HS-27A (cell line): Measurements from ENCODE around the gene AGO4.
"Not testable (repeated sequence)": the region's sequence is repeated elsewhere in the genome, so short reads cannot be mapped to it uniquely, and the experiment has no call there.

Experiments
- DNase-seq: peaks from one replicate; pipeline ENCODE4 v3.0.0-alpha.2; 2012; ENCODE audit warnings: low read depth, missing footprints

AGO4 gene

GRCh38 chr1:35863881-35864625, 56.2 kb downstream of the AGO4 start:
- DNase-seq, result no peak

DNA sequence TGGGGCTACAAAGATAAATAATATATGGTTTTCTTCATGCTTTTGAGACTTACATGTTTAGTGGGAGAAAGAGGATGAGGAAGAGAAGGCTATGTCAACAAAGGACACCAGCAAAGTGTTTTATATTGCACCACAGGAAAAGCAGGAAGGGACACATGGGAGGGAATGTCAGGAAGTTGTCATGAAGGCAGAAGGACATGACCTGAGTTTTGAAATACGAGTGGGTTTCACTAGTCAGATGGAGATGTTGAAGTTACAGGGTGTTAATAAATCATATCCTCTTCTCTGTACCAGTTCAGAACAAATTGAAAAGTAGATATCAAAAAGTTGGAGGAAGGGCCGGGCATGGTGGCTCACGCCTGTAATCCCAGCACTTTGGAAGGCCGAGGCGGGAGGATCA, 57.0 kb downstream of the AGO4 start:
- no peak for DNase-seq

- DNase-seq, result no peak
These were observed 59.2 kb downstream of the AGO4 start for GRCh38 chr1:35866991-35867390.

DNA sequence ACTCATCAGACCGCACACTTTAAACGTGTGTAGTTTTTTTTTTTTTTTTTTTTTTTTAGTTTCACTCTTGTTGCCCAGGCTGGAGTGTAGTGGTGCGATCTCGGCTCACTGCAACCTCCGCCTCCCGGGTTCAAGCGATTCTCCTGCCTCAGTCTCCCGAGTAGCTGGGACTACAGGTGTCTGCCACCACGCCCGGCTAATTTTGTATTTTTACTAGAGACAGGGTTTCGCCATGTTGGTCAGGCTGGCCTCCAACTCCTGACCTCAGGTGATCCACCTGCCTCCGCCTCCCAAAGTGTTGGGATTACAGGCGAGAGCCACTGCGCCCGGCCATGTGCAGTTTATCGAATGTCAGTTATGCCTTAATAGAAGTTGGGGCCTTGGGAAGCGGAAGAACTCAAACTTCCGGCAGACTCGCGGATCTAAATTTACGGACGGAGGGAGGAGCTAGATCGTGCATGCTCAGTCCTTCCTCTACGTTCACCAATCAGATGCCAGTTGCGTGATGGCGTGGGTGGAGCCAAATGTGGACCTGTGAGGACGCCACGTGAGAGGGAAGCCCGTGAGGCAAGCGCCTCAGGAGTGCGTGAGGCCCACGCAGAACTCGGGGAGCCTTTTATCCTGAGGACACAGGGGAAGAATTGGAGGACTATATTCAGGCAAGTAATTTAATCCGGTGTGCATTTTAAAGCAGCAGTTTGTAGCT, 61.6 kb downstream of the AGO4 start:
- DNase-seq, result not testable (repeated sequence)

DNA sequence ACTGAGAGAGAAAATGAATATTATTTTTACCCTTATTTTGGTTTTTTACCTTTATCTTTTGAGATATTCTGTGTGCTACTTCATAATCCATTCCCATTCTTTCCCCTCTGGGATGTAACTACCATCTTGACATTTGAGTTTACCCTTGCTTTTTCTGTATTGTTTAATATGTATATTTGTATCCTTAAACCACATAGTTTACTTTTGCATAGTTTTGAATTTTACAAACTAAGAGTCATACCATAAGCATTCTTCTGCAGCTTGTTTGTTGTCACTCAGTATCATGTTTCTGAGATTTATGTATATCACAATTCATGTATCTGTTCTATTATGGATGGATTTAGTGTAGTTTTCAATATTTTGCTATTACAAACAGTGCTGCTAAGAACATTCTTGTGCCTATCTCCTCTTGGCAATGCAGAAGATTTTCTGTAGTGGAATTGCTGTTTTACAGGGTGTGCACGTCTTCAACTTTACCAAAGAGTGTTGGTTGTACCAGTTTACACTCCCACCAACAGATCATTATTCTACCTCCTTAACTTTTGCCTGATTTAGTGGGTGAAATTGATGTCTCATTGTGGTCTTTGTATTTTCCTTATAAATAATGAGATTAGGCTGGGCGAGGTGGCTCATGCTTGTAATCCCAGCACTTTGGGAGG, 63.0 kb downstream of the AGO4 start:
- DNase-seq, result no peak

DNA sequence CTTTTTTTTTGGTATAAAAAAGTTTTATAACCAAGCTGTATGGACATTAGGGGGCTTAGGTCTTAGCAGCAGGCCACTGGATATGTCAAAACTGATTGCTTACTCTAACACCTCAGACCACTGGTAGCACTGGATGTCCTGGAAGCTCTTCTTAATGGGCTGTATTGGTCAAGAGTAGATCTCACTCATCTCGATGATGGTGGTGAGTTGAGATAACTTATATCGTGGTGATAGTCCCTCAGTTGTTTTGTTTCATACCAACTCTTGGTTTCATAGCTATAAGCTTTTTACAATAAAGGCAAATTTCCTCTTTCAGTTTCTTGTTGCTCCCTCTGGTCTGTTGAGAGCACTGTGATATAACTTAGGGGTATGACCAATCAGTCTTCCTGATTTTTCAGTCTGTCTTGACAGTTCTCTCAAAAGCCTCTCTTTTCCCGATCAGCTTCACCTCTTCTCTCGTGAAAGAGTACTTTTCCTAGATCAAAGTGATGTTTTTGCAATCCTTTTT, 65.5 kb downstream of the AGO4 start:
- no peak for DNase-seq

DNA sequence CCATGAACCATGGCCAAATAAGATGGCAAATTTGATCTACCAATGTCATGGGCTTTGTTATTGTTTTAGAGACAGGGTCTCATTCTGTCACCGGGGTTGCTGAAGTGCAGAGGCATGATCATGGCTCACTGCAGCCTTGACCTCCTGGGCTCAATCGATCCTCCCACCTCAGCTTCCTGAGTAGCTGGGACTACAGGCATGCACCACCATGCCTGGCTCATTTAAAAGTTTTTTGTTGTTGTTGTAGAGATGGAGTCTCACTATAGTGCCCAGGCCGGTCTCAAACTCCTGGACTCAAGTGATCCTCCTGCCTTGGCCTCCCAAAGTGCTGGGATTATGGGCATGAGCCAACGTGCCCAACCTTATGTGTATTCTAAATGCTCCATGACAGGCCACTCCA, 66.3 kb downstream of the AGO4 start:
- DNase-seq, result not testable (repeated sequence)

DNA sequence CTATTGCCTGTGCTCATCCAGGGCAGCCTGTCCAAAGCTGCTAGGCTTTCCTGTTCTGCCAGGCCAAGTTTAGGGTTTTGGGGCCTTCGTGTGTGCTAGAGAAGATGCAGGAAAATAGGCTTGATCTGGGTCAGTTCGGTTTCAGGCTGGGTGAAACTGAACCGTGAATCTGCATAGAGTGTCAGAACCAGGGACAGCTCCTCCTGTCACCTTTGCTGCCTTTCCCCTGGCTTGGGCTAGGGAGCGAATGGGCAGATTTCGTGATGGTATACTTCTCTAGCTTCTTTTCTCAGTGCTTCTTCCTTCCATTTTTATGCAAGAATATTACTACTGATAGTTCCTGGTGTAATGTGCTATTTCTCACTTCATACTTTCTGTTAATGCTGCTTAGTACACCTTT, 69.2 kb downstream of the AGO4 start:
- DNase-seq, result no peak

GRCh38 chr1:35881850-35882273, 74.0 kb downstream of the AGO4 start:
- DNase-seq, result no peak

GRCh38 chr1:35882586-35882944, 74.7 kb downstream of the AGO4 start:
- no peak for DNase-seq

DNA sequence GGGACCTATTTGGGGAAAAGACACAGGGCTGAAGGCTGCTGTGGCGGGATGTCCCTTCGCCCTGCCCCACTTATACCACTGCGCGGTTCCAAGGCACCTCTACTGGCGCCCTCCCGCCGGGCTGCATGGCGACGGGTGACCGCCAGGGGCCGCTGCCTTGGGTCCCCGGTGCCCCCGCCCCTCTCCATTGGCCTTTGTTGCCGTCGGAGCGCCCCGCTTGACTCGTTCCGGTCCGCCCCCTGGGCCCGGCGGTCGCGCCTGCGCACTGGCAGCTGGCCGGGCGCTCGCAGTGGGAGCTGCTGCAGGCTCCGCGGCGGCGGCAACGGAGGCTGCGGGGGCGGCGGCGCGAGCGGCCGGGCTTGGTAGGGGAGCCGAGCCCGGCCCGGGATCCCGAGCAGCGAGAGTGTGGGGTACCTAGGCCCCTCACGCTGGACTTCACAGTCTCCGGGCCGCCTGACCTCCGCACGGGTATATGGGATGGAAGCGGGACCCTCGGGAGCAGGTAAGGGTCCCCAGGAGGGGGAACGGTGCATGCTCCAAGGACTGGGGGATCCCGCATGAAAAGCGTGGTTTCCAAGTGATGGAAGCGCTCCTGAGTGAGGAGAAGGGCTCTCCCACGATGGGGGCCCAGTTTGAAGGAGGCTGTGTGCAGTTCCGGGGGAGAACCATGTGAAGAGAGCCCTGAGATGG, 75.3 kb downstream of the AGO4 start, which contains the start of gene AGO1:
Gene AGO1 (plus strand): TSS at position 265 of the 690 bp plus-strand sequence. CDS start 213 bp downstream, at position 478.
- peak; percentile 75 for DNase-seq

GRCh38 chr1:35883635-35884101, 75.9 kb downstream of the AGO4 start:
- no peak for DNase-seq

- no peak for DNase-seq
These were observed 77.1 kb downstream of the AGO4 start for GRCh38 chr1:35884934-35885333.

- no peak for DNase-seq
These were observed 78.2 kb downstream of the AGO4 start for GRCh38 chr1:35885961-35886558.

- no peak for DNase-seq
These were observed 79.0 kb downstream of the AGO4 start for GRCh38 chr1:35886577-35887431.

DNA sequence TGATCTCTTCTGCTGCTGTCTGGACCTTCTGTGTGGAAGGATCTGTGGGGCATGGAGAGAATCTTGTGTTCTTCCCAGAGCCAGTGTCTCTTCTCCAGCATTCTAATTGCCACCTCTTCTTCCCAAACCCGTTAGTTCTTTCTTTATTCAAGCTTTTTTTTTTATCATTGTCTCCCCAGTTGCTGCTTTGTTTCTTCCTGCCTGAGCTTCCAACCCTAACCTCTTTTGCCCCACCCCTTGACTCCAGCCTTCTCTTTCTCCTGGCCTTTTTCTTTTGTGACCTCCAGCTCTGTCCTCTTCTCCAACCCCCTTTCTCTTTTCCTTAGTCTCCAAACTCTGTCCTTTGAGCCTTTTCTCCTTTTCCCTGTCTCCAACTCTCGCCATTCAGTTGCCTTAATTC, 79.7 kb downstream of the AGO4 start:
- DNase-seq, result no peak

DNA sequence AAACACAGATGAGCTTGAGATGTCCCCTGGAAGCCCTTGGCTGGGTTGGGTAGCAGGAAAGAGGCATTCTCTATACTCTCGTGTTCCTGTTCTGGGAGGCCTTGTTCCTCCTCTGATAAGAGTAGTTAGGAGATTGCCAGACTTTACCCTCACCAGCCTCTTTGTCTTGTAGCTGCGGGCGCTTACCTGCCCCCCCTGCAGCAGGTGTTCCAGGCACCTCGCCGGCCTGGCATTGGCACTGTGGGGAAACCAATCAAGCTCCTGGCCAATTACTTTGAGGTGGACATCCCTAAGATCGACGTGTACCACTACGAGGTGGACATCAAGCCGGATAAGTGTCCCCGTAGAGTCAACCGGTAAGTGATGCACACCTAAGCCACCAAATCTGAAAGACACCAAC, 80.4 kb downstream of the AGO4 start:
- DNase-seq, result no peak

- DNase-seq, result not testable (repeated sequence)
These were observed 81.2 kb downstream of the AGO4 start for GRCh38 chr1:35888981-35889380.

- DNase-seq, result no peak
These were observed 85.4 kb downstream of the AGO4 start for GRCh38 chr1:35893051-35893879.

- DNase-seq, result no peak
These were observed 86.4 kb downstream of the AGO4 start for GRCh38 chr1:35894183-35894582.
